ENCODE results near the gene FBXO46. TPM values are rescaled to one million over a fixed set of nuclear protein-coding genes. Genes with fewer than 3 reads are reported as not detected.

The FBXO46 gene
- total and polyA plus RNA-seq, 2 of the 13 experiments (the other 11 are each of a cell fraction or from before 2014, with no cell fraction given), result 6.2 to 6.4 TPM

DNA sequence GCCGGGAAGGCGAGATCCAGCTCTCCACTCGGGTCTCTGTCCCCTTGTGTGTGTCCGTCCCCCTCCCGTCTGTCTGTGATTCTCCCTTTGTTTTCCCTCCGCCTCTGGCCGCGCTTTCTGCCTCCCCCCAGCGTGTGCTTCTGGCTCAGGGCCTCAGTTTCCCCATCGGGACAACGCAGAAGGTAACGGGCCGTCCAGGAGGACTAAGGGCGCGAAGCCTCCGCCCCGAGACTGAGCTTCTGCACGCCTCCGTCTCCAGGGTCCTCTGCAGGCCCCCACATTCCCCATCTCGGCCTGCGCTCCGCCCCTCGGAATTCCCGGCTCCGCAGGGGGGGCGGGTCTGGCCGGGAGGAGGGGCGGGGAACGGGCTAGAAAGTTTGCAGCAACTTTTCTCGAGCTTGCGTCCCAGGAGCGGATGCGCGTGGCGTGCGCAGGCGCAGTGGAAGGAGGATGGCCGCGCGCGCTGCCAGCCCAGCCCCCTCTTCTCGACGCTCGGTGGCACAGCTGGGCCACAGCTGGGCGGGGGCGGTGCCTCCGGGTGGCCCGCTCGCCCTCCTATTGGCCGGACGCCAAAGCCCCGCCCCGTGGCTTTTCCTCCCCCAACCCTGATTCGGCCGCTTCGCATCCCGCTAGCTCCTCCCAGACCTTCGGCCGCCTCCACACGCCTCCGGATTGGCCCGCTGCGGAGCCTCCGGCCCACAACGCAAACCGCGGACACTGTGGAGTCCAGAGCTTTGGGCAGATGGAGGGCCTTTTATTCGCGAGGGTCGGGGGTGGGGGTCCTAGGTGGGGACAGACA lies 38.5 kb upstream of the FBXO46 start, which contains the start of gene SIX5 (continued):
- TF ChIP-seq, protein P1, sequence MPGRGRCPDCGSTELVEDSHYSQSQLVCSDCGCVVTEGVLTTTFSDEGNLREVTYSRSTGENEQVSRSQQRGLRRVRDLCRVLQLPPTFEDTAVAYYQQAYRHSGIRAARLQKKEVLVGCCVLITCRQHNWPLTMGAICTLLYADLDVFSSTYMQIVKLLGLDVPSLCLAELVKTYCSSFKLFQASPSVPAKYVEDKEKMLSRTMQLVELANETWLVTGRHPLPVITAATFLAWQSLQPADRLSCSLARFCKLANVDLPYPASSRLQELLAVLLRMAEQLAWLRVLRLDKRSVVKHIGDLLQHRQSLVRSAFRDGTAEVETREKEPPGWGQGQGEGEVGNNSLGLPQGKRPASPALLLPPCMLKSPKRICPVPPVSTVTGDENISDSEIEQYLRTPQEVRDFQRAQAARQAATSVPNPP (CRISPR knock-in tag; IDR thresholded peaks at IDR 0.05), result peak; percentile 30
- TF ChIP-seq SIX4 (CRISPR knock-in tag; IDR thresholded peaks at IDR 0.05) (no peak), MAFF (IDR thresholded peaks at IDR 0.05; ENCODE audit: low read depth, low read length) (no peak), TEAD3 (CRISPR knock-in tag; optimal IDR thresholded peaks at IDR 0.05; ENCODE audit: borderline replicate concordance) (peak; percentile 98), ZNF431 (CRISPR knock-in tag; IDR thresholded peaks at IDR 0.05; ENCODE audit: borderline replicate concordance, low read depth) (0 out of 2 replicates have a peak, but pooled peaks have one; percentile 43), ZNF567 (CRISPR knock-in tag; IDR thresholded peaks at IDR 0.05; ENCODE audit: borderline replicate concordance) (no peak), NONO (IDR thresholded peaks at IDR 0.05) (no peak), NONO (CRISPR knock-in tag; conservative IDR thresholded peaks at IDR 0.05) (peak; percentile 47; the same call in 1 of the 2 replicates), RFX3 (CRISPR knock-in tag; IDR thresholded peaks at IDR 0.05) (no peak), XBP1 (CRISPR knock-in tag; IDR thresholded peaks at IDR 0.05) (no peak), NFIB (CRISPR knock-in tag; IDR thresholded peaks at IDR 0.05; ENCODE audit: borderline replicate concordance) (no peak), ZC3H13 (CRISPR knock-in tag; IDR thresholded peaks at IDR 0.05) (0 out of 2 replicates have a peak, but pooled peaks have one; percentile 14), ZNF619 (CRISPR knock-in tag; IDR thresholded peaks at IDR 0.05) (no peak), AKAP8 (CRISPR knock-in tag; IDR thresholded peaks at IDR 0.05) (peak; percentile 91), TAF1 (CRISPR knock-in tag; IDR thresholded peaks at IDR 0.05) (peak; percentile 90), ZSCAN22 (CRISPR knock-in tag; IDR thresholded peaks at IDR 0.05) (no peak), SMARCE1 (IDR thresholded peaks at IDR 0.05; ENCODE audit: borderline replicate concordance) (no peak), ZNF496 (CRISPR knock-in tag; IDR thresholded peaks at IDR 0.05; ENCODE audit: insufficient replicate concordance) (no peak)
- TF ChIP-seq, protein P2, sequence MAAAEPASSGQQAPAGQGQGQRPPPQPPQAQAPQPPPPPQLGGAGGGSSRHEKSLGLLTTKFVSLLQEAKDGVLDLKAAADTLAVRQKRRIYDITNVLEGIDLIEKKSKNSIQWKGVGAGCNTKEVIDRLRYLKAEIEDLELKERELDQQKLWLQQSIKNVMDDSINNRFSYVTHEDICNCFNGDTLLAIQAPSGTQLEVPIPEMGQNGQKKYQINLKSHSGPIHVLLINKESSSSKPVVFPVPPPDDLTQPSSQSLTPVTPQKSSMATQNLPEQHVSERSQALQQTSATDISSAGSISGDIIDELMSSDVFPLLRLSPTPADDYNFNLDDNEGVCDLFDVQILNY (CRISPR knock-in tag; conservative IDR thresholded peaks at IDR 0.05), result no peak
- TF ChIP-seq, protein P3, sequence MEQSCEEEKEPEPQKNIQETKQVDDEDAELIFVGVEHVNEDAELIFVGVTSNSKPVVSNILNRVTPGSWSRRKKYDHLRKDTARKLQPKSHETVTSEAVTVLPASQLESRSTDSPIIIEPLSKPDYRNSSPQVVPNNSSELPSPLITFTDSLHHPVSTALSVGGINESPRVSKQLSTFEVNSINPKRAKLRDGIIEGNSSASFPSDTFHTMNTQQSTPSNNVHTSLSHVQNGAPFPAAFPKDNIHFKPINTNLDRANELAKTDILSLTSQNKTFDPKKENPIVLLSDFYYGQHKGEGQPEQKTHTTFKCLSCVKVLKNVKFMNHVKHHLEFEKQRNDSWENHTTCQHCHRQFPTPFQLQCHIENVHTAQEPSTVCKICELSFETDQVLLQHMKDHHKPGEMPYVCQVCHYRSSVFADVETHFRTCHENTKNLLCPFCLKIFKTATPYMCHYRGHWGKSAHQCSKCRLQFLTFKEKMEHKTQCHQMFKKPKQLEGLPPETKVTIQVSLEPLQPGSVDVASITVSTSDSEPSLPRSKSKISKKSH (CRISPR knock-in tag; IDR thresholded peaks at IDR 0.05; ENCODE audit: borderline replicate concordance), result no peak; the same call in 1 of the 2 replicates
- TF ChIP-seq, protein P4, sequence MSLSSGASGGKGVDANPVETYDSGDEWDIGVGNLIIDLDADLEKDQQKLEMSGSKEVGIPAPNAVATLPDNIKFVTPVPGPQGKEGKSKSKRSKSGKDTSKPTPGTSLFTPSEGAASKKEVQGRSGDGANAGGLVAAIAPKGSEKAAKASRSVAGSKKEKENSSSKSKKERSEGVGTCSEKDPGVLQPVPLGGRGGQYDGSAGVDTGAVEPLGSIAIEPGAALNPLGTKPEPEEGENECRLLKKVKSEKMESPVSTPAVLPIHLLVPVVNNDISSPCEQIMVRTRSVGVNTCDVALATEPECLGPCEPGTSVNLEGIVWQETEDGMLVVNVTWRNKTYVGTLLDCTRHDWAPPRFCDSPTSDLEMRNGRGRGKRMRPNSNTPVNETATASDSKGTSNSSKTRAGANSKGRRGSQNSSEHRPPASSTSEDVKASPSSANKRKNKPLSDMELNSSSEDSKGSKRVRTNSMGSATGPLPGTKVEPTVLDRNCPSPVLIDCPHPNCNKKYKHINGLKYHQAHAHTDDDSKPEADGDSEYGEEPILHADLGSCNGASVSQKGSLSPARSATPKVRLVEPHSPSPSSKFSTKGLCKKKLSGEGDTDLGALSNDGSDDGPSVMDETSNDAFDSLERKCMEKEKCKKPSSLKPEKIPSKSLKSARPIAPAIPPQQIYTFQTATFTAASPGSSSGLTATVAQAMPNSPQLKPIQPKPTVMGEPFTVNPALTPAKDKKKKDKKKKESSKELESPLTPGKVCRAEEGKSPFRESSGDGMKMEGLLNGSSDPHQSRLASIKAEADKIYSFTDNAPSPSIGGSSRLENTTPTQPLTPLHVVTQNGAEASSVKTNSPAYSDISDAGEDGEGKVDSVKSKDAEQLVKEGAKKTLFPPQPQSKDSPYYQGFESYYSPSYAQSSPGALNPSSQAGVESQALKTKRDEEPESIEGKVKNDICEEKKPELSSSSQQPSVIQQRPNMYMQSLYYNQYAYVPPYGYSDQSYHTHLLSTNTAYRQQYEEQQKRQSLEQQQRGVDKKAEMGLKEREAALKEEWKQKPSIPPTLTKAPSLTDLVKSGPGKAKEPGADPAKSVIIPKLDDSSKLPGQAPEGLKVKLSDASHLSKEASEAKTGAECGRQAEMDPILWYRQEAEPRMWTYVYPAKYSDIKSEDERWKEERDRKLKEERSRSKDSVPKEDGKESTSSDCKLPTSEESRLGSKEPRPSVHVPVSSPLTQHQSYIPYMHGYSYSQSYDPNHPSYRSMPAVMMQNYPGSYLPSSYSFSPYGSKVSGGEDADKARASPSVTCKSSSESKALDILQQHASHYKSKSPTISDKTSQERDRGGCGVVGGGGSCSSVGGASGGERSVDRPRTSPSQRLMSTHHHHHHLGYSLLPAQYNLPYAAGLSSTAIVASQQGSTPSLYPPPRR (CRISPR knock-in tag; IDR thresholded peaks at IDR 0.05; ENCODE audit: borderline replicate concordance), result no peak
